OCI-LY3 (cell line): ENCODE data around the gene ODF2L.
A peak's percentile ranks its signal among the peaks of the same experiment; 100 is the strongest.

Source experiments
- H2AFZ ChIP-seq: fragments of 200-600, 300-600 bp; shearing (Covaris generic); 2 replicates; pipeline ENCODE4 v1.6.0; 2014; ENCODE audit warnings: antibody characterized with exemption, low read depth, low read length
- H3K27ac ChIP-seq: fragments of 200-600, 300-600 bp; sonication (generic); 2 replicates; pipeline ENCODE4 v1.5.1; 2014; ENCODE audit warnings: mild to moderate bottlenecking, low read length, moderate library complexity, mixed read lengths
- H3K27me3 ChIP-seq: fragments of 200-600, 300-600 bp; sonication (generic); 2 replicates; pipeline ENCODE4 v1.6.1; 2014; ENCODE audit warnings: low read depth, low read length, mixed read lengths
- H3K36me3 ChIP-seq: fragments of 200-600, 300-600 bp; sonication (generic); replicated peaks from 2 replicates; pipeline ENCODE3; 2014; ENCODE audit warnings: low read depth, low read length, mixed read lengths
- H3K4me1 ChIP-seq: fragments of 300-600, 200-600 bp; sonication (generic); 2 replicates; pipeline ENCODE4 v1.6.1; 2014; ENCODE audit warnings: low read length, mixed read lengths
- H3K4me2 ChIP-seq: fragments of 200-600, 300-600 bp; sonication (generic); 2 replicates; pipeline ENCODE4 v1.6.1; 2014; ENCODE audit warnings: low read length, mixed read lengths
- H3K4me3 ChIP-seq: fragments of 300-600, 200-600 bp; sonication (generic); 2 replicates; pipeline ENCODE4 v1.5.1; 2014; ENCODE audit warnings: antibody characterized with exemption, mild to moderate bottlenecking, low read length, moderate library complexity
- H3K79me2 ChIP-seq: fragments of 300-600, 200-600 bp; shearing (Covaris generic); 2 replicates; pipeline ENCODE4 v1.6.1; 2014; ENCODE audit warnings: mild to moderate bottlenecking, low read length, mixed read lengths
- H3K9ac ChIP-seq: fragments of 300-600, 200-600 bp; shearing (Covaris generic); 2 replicates; pipeline ENCODE4 v1.6.0; 2014; ENCODE audit warnings: mild to moderate bottlenecking, low read length, moderate library complexity
- H3K9me3 ChIP-seq: fragments of 200-600, 300-600 bp; shearing (Covaris generic); 2 replicates; pipeline ENCODE4 v1.6.1; 2014; ENCODE audit warnings: low read length, mixed read lengths; ENCODE audit not compliant: insufficient read depth
- H4K20me1 ChIP-seq: fragments of 200-600, 300-600 bp; sonication (generic); 2 replicates; pipeline ENCODE4 v1.6.1; 2016; ENCODE audit warnings: low read length, mixed read lengths; ENCODE audit not compliant: insufficient read depth
- EZH2phosphoT487 ChIP-seq: fragments of 200-600 bp; shearing (Covaris generic); IDR thresholded peaks from 2 replicates; pipeline ENCODE4 v1.6.1; 2018; ENCODE audit warnings: antibody characterized with exemption, mixed run types, low read depth
- TF ChIP-seq, protein P1 (sequence below): fragments of 200-600, 300-600 bp; sonication (generic); IDR thresholded peaks from 2 replicates; pipeline ENCODE4 v1.5.1; 2014; ENCODE audit warnings: antibody characterized with exemption, low read length, low read depth

The ODF2L gene

GRCh38 chr1:86429835-86430234 is 33.7 kb upstream of the ODF2L start:
- Histone ChIP-seq H3K4me2 (peak overlapping the region; percentile 21; the same call in 1 of the 2 replicates), H3K27me3 (0 out of 2 replicates have a peak, but pooled peaks cover 3% of the 10 kb centered on the region), H3K27ac (no peak overlapping the region)

DNA sequence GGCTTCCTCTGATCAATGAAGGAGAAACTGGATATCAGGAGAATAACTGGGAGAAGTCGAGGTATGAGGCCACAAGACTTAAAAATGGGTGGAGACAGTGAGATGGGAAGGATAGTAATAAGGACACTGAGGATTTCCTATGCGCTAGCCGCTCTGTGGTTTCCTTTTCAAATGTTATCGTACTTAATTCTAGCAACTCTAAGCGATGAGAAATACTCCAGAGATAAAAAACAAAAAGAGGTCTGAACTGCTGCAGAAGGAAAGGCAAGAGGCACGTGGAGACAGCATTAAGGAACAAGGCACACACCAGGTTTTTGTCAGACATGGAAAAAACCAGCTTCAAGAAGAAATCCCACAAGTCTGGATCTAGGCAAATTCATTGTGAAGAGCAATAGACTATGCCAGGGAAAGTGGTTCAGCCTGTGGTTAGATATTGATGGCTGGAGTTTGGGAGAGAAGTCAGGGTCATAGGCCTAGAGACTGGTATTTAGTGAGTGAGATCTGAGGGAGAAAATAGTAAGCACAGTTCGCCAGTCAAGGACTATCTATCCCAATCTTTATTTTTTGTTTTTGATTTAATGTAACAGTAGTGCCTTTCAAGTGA is 33.1 kb upstream of the ODF2L start:
- H3K4me3 ChIP-seq, result no peak overlapping the region
- no peaks in the 10 kb centered on the region for H3K9me3 ChIP-seq
- no peak overlapping the region for H2AFZ ChIP-seq
- no peak overlapping the region for H3K9ac ChIP-seq
- H3K36me3 ChIP-seq, result no peaks in the 10 kb centered on the region
- no peaks in the 10 kb centered on the region for H4K20me1 ChIP-seq
- H3K4me2 ChIP-seq, result no peak overlapping the region
- 0 out of 2 replicates have a peak, but pooled peaks cover 3% of the 10 kb centered on the region for H3K27me3 ChIP-seq
- no peaks in the 10 kb centered on the region for H3K79me2 ChIP-seq
- H3K4me1 ChIP-seq, result peaks cover 8% of the 10 kb centered on the region
- no peak overlapping the region for H3K27ac ChIP-seq
- TF ChIP-seq, protein P1, sequence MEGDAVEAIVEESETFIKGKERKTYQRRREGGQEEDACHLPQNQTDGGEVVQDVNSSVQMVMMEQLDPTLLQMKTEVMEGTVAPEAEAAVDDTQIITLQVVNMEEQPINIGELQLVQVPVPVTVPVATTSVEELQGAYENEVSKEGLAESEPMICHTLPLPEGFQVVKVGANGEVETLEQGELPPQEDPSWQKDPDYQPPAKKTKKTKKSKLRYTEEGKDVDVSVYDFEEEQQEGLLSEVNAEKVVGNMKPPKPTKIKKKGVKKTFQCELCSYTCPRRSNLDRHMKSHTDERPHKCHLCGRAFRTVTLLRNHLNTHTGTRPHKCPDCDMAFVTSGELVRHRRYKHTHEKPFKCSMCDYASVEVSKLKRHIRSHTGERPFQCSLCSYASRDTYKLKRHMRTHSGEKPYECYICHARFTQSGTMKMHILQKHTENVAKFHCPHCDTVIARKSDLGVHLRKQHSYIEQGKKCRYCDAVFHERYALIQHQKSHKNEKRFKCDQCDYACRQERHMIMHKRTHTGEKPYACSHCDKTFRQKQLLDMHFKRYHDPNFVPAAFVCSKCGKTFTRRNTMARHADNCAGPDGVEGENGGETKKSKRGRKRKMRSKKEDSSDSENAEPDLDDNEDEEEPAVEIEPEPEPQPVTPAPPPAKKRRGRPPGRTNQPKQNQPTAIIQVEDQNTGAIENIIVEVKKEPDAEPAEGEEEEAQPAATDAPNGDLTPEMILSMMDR, result no peak
- no peak for TF ChIP-seq EZH2phosphoT487

More at GRCh38 chr1:86429835-86430234, 33.7 kb upstream of the ODF2L start:
- H3K4me1 ChIP-seq, result peaks cover 8% of the 10 kb centered on the region
- TF ChIP-seq EZH2phosphoT487, result no peak
- TF ChIP-seq, protein P1, result no peak
- no peak overlapping the region for H3K9ac ChIP-seq
- no peak overlapping the region for H3K4me3 ChIP-seq
- no peaks in the 10 kb centered on the region for H4K20me1 ChIP-seq
- no peaks in the 10 kb centered on the region for H3K79me2 ChIP-seq
- H2AFZ ChIP-seq, result peak overlapping the region; percentile 39; the same call in 1 of the 2 replicates
- H3K36me3 ChIP-seq, result no peaks in the 10 kb centered on the region
- H3K9me3 ChIP-seq, result no peaks in the 10 kb centered on the region

DNA sequence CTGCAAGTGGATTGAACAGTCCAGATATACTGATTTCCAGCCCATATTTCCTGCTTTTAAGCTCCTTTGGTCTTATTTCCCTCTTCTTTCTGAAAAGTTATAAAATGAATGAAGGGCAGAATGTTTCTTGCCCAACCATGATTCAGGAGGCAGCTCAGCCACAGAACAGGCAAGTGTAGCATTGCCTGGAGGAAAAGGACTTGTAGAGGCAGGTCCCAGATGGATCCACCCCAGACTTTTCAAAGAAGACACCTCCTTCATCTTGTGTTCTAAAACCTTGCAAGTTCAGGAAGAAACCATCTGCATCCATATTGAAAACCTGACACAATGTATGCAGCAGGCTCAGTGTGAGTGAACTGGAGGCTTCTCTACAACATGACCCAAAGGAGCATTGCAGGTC is 27.8 kb upstream of the ODF2L start, which contains the start of gene CLCA2:
Gene CLCA2, plus strand, starts transcription at position 299 of the 400 bp plus-strand sequence. Its CDS starts 77 bp downstream, at position 376.
- TF ChIP-seq EZH2phosphoT487, result no peak
- TF ChIP-seq, protein P1, result no peak
- Histone ChIP-seq H2AFZ (no peak within 1 kb of the TSS), H3K4me1 (peaks cover 6% of the 10 kb centered on the region), H3K9ac (no peak within 1 kb of the TSS), H3K4me2 (no peak within 1 kb of the TSS), H4K20me1 (no peaks in the 10 kb centered on the region), H3K4me3 (no peak within 1 kb of the TSS), H3K27ac (no peak within 1 kb of the TSS), H3K36me3 (no peaks in the 10 kb centered on the region), H3K79me2 (no peaks in the 10 kb centered on the region), H3K27me3 (no peaks in the 10 kb centered on the region), H3K9me3 (no peaks in the 10 kb centered on the region)

- H2AFZ ChIP-seq, result no peak overlapping the region
- no peak overlapping the region for H3K4me2 ChIP-seq
- no peak overlapping the region for H3K4me3 ChIP-seq
- H3K27me3 ChIP-seq, result no peaks in the 10 kb centered on the region
- H3K4me1 ChIP-seq, result peaks cover 6% of the 10 kb centered on the region
- no peak overlapping the region for H3K27ac ChIP-seq
- H3K9ac ChIP-seq, result no peak overlapping the region
- no peaks in the 10 kb centered on the region for H3K36me3 ChIP-seq
- no peaks in the 10 kb centered on the region for H4K20me1 ChIP-seq
- TF ChIP-seq, protein P1, result no peak
- no peak for TF ChIP-seq EZH2phosphoT487
- H3K9me3 ChIP-seq, result no peaks in the 10 kb centered on the region
- H3K79me2 ChIP-seq, result no peaks in the 10 kb centered on the region
These were observed 27.4 kb upstream of the ODF2L start for GRCh38 chr1:86423473-86423872.
